H1 (cell line): ENCODE data around the gene SPOCK3. TPM values are rescaled to one million over a fixed set of nuclear protein-coding genes. Genes with fewer than 3 reads are reported as not detected.

Experiments
- CTCF ChIA-PET: fragments of 300-600 bp; sonication (Branson Sonifier 250); formaldehyde crosslinking; loops from one replicate; lab custom pipeline; 2021; ENCODE audit not compliant: partially characterized antibody; lab: Charles Lee
- POLR2A ChIA-PET: fragments of 300-600 bp; sonication (Branson Sonifier 250); formaldehyde crosslinking; loops from one replicate; lab custom pipeline; 2021; ENCODE audit warnings: inconsistent platforms; ENCODE audit not compliant: partially characterized antibody; lab: Charles Lee
- DNase-seq, 2 experiments: peaks; one replicate each; pipeline versions ENCODE4 v3.0.0 to v3.0.0-alpha.2; 2010 to 2022; ENCODE audit warnings: low spot score in 2 of 2, low read depth in 1 of 2, mixed read lengths in 1 of 2
- FAIRE-seq: peaks from 2 replicates; lab custom pipeline; 2011; peaks lifted over from hg19 to GRCh38; lab: Jason Lieb, UNC
- H2AFZ ChIP-seq: 2 replicates; pipeline ENCODE4 v1.8.1; 2012; ENCODE audit warnings: low read length, inconsistent platforms
- H2AK5ac ChIP-seq: 2 replicates; pipeline ENCODE4 v1.6.1; 2013; ENCODE audit warnings: low read depth, low read length
- H2BK120ac ChIP-seq: replicated peaks from 2 replicates; pipeline ENCODE3; 2013; ENCODE audit warnings: low read depth, low read length, inconsistent platforms
- H2BK12ac ChIP-seq: 2 replicates; pipeline ENCODE4 v1.6.1; 2013; ENCODE audit warnings: low read depth, low read length
- H2BK15ac ChIP-seq: 2 replicates; pipeline ENCODE4 v1.6.1; 2013; ENCODE audit warnings: low read length
- H2BK20ac ChIP-seq: 2 replicates; pipeline ENCODE4 v1.6.1; 2013; ENCODE audit warnings: low read length
- H2BK5ac ChIP-seq: 2 replicates; pipeline ENCODE4 v1.6.1; 2013; ENCODE audit warnings: low read depth, low read length
- H3K14ac ChIP-seq: 2 replicates; pipeline ENCODE4 v1.6.1; 2013; ENCODE audit warnings: inconsistent platforms; ENCODE audit not compliant: insufficient read length
- H3K18ac ChIP-seq: 2 replicates; pipeline ENCODE4 v1.6.1; 2013; ENCODE audit warnings: low read length; ENCODE audit errors: extremely low read depth
- H3K23ac ChIP-seq: 2 replicates; pipeline ENCODE4 v1.6.1; 2013; ENCODE audit warnings: inconsistent platforms; ENCODE audit not compliant: insufficient read length
- H3K23me2 ChIP-seq: 2 replicates; pipeline ENCODE4 v1.6.1; 2013; ENCODE audit warnings: low read depth, low read length
- H3K27ac ChIP-seq: 2 replicates; pipeline ENCODE4 v1.6.1; 2011; ENCODE audit warnings: low read depth, low read length, inconsistent platforms
- H3K27me3 ChIP-seq, 4 experiments: replicated peaks in 1 of 4; 1 replicate in 1 of 4; 2 replicates in 3 of 4; pipeline versions ENCODE4 v1.6.1 to v1.8.1; 2011 to 2013; ENCODE audit warnings: low read length in 3 of 4, mild to moderate bottlenecking in 3 of 4, inconsistent platforms in 2 of 4, mixed read lengths in 2 of 4, moderate library complexity in 1 of 4; ENCODE audit not compliant: control insufficient read depth in 3 of 4, insufficient read depth in 3 of 4; ENCODE audit errors: extremely low read depth in 1 of 4
- H3K36me3 ChIP-seq, 4 experiments: 2 replicates each; pipeline versions ENCODE4 v1.6.1 to v1.8.1; 2011 to 2013; ENCODE audit warnings: mild to moderate bottlenecking in 4 of 4, low read length in 3 of 4, moderate library complexity in 2 of 4, control low read depth in 1 of 4, inconsistent platforms in 1 of 4; ENCODE audit not compliant: insufficient read depth in 4 of 4, control insufficient read depth in 2 of 4
- H3K4ac ChIP-seq: replicated peaks from 2 replicates; pipeline ENCODE3; 2013; ENCODE audit warnings: low read length, low read depth, mixed read lengths, inconsistent platforms; ENCODE audit not compliant: insufficient read length
- H3K4me1 ChIP-seq, 4 experiments: replicated peaks in 1 of 4; 1 replicate in 1 of 4; 2 replicates in 3 of 4; pipeline versions ENCODE4 v1.6.1 to v1.8.1; 2011 to 2013; ENCODE audit warnings: low read length in 3 of 4, inconsistent platforms in 2 of 4, mixed read lengths in 1 of 4; ENCODE audit not compliant: insufficient read depth in 4 of 4, control insufficient read depth in 3 of 4
- H3K4me2 ChIP-seq, 2 experiments: 2 replicates each; pipeline versions ENCODE4 v1.6.1 to v1.8.1; 2011 to 2013; ENCODE audit warnings: low read depth in 2 of 2, low read length in 2 of 2, control low read depth in 1 of 2, inconsistent platforms in 1 of 2, mild to moderate bottlenecking in 1 of 2; ENCODE audit not compliant: insufficient read depth in 1 of 2
- H3K4me3 ChIP-seq, 4 experiments: fragments of 200-600, 300-600 bp in 1 of 4; sonication (generic), shearing (Covaris generic), sonication (Bioruptor Twin) in 1 of 4; 2 replicates each; pipeline versions ENCODE4 v1.5.1 to v1.8.1; 2011 to 2016; ENCODE audit warnings: low read length in 4 of 4, low read depth in 3 of 4, control low read depth in 2 of 4, inconsistent platforms in 2 of 4, mild to moderate bottlenecking in 2 of 4, mixed read lengths in 1 of 4, moderate library complexity in 1 of 4; ENCODE audit not compliant: insufficient read depth in 2 of 4; ENCODE audit errors: extremely low read depth in 1 of 4
- H3K56ac ChIP-seq: replicated peaks from 2 replicates; pipeline ENCODE3; 2013; ENCODE audit warnings: low read depth, mild to moderate bottlenecking, mixed read lengths, low read length, inconsistent platforms; ENCODE audit not compliant: insufficient read length
- H3K79me1 ChIP-seq: 2 replicates; pipeline ENCODE4 v1.6.1; 2013; ENCODE audit warnings: low read depth, low read length, control low read depth
- H3K79me2 ChIP-seq, 2 experiments: 2 replicates each; pipeline versions ENCODE4 v1.6.1 to v1.8.1; 2012 to 2013; ENCODE audit warnings: low read length in 2 of 2, mild to moderate bottlenecking in 2 of 2, inconsistent platforms in 1 of 2; ENCODE audit not compliant: insufficient read depth in 2 of 2, control insufficient read depth in 1 of 2
- H3K9ac ChIP-seq, 4 experiments: replicated peaks in 1 of 4; 1 replicate in 1 of 4; 2 replicates in 3 of 4; pipeline versions ENCODE4 v1.6.1 to v1.8.1; 2011 to 2013; ENCODE audit warnings: low read depth in 3 of 4, low read length in 3 of 4, control low read depth in 2 of 4, mild to moderate bottlenecking in 2 of 4, moderate library complexity in 2 of 4, inconsistent platforms in 1 of 4; ENCODE audit errors: extremely low read depth in 1 of 4
- H3K9me3 ChIP-seq, 2 experiments: 2 replicates each; pipeline versions ENCODE4 v1.6.1 to v1.8.1; 2012 to 2013; ENCODE audit warnings: mild to moderate bottlenecking in 2 of 2, moderate library complexity in 2 of 2, control low read depth in 1 of 2, inconsistent platforms in 1 of 2, low read depth in 1 of 2, low read length in 1 of 2, mixed read lengths in 1 of 2; ENCODE audit not compliant: insufficient read depth in 2 of 2
- H4K20me1 ChIP-seq, 2 experiments: replicated peaks in 1 of 2; 2 replicates each; pipeline versions ENCODE3 to v1.8.1; 2011 to 2013; ENCODE audit warnings: inconsistent platforms in 2 of 2, low read length in 2 of 2, mild to moderate bottlenecking in 1 of 2; ENCODE audit not compliant: insufficient read depth in 2 of 2, control insufficient read depth in 1 of 2
- H4K5ac ChIP-seq: 2 replicates; pipeline ENCODE4 v1.6.1; 2013; ENCODE audit warnings: low read length, low read depth, mixed read lengths, inconsistent platforms; ENCODE audit not compliant: insufficient read length
- H4K8ac ChIP-seq: 2 replicates; pipeline ENCODE4 v1.8.0; 2013; ENCODE audit warnings: mild to moderate bottlenecking, moderate library complexity, low read length, inconsistent platforms; ENCODE audit not compliant: insufficient read depth; ENCODE audit errors: extremely low read depth
- H4K91ac ChIP-seq: replicated peaks from 2 replicates; pipeline ENCODE3; 2013; ENCODE audit warnings: low read length, mixed read lengths, inconsistent platforms; ENCODE audit not compliant: insufficient read length
- CBX5 ChIP-seq: fragments of 300-800, 300-1000 bp; sonication (generic); IDR thresholded peaks from 2 replicates; pipeline ENCODE4 v1.7.1; 2016; ENCODE audit warnings: antibody characterized with exemption, low read length, low read depth
- CREB1 ChIP-seq: IDR thresholded peaks from 2 replicates; pipeline ENCODE4 v1.6.1; 2012; ENCODE audit warnings: inconsistent platforms
- EP300 ChIP-seq, 2 experiments: IDR thresholded peaks; 1 replicate in 1 of 2; 2 replicates in 1 of 2; pipeline ENCODE4 v1.6.1; 2011 to 2012; ENCODE audit warnings: low read depth in 2 of 2, low read length in 2 of 2, mild to moderate bottlenecking in 2 of 2, borderline replicate concordance in 1 of 2, inconsistent platforms in 1 of 2, moderate library complexity in 1 of 2
- HDAC6 ChIP-seq: IDR thresholded peaks from one replicate; pipeline ENCODE4 v1.7.1; 2012; ENCODE audit warnings: low read depth, mild to moderate bottlenecking, inconsistent platforms, low read length, moderate library complexity
- MAFK ChIP-seq: IDR thresholded peaks from 2 replicates; pipeline ENCODE4 v1.6.1; 2012; ENCODE audit warnings: low read depth, mild to moderate bottlenecking, improper control_type of control experiment, low read length
- RAD21 ChIP-seq, 2 experiments: IDR thresholded peaks in 1 of 2; conservative IDR thresholded peaks in 1 of 2; 2 replicates each; pipeline ENCODE4 v1.6.1; 2011; ENCODE audit warnings: low read depth in 2 of 2, low read length in 2 of 2, improper control_type of control experiment in 1 of 2, inconsistent platforms in 1 of 2, mild to moderate bottlenecking in 1 of 2, moderate library complexity in 1 of 2
- RBBP5 ChIP-seq: IDR thresholded peaks from 2 replicates; pipeline ENCODE4 v1.7.1; 2012; ENCODE audit warnings: low read depth, mild to moderate bottlenecking, inconsistent platforms, low read length, moderate library complexity, borderline replicate concordance
- SIRT6 ChIP-seq: IDR thresholded peaks from one replicate; pipeline ENCODE4 v1.7.1; 2012; ENCODE audit warnings: low read length, inconsistent platforms
- SRF ChIP-seq: IDR thresholded peaks from 2 replicates; pipeline ENCODE4 v1.6.1; 2011; ENCODE audit warnings: mild to moderate bottlenecking, low read depth, low read length, moderate library complexity
- TAF7 ChIP-seq: optimal IDR thresholded peaks from 2 replicates; pipeline ENCODE3; 2011; ENCODE audit warnings: low read depth, mild to moderate bottlenecking, inconsistent platforms, low read length, moderate library complexity, borderline replicate concordance
- WGBS, 2 experiments: shearing (Covaris generic) in 1 of 2; methylation state at CpG; one replicate each; pipeline versions ENCODE4 v1.1.6 to v1.1.7; 2013 to 2015; ENCODE audit warnings: low lambda C conversion rate in 2 of 2, mixed read lengths in 2 of 2, inconsistent platforms in 1 of 2, low coverage in 1 of 2, missing lambda C conversion rate in 1 of 2; ENCODE audit not compliant: insufficient replicate concordance in 2 of 2, insufficient coverage in 1 of 2, insufficient read length in 1 of 2; ENCODE audit errors: extremely low coverage in 1 of 2, missing lambda C conversion rate in 1 of 2; 5-methylcytosine and 5-hydroxymethylcytosine counted together
- polyA plus RNA-seq, 7 experiments: library from polyadenylated mRNA; depleted of rRNA in 3 of 7; stranded (reverse) in 5 of 7; unstranded in 2 of 7; fragments of >200 nt in 5 of 7; fragments of 200-250 nt in 2 of 7; gene quantifications; 1 replicate in 5 of 7; 2 replicates in 1 of 7; 4 replicates in 1 of 7; pipeline versions ENCODE4 v1.2.1 to v1.2.3, GENCODE V29; 2011 to 2013; ENCODE audit warnings: missing spikeins in 2 of 7, mixed read lengths in 2 of 7
- total RNA-seq: library from RNA; stranded (reverse); fragmentation: NEBNext Ultra II Directional; extraction: Animal tissue kit (Norgen Biotek cat#: 25700); gene quantifications from 2 replicates; pipeline ENCODE4 v1.2.1, GENCODE V29; 2021
- TF ChIP-seq, protein P1 (sequence below), 3 experiments: IDR thresholded peaks; 1 replicate in 2 of 3; 2 replicates in 1 of 3; pipeline versions ENCODE4 v1.5.1 to v1.6.1; 2011; ENCODE audit warnings: low read length in 3 of 3, mild to moderate bottlenecking in 3 of 3, inconsistent platforms in 2 of 3, low read depth in 1 of 3, moderate library complexity in 1 of 3; ENCODE audit not compliant: insufficient read depth in 1 of 3; ENCODE audit errors: control extremely low read depth in 1 of 3

The SPOCK3 gene
- total and polyA plus RNA-seq, 2 of the 8 experiments (the other 6 are each of a cell fraction or from before 2014, with no cell fraction given): 0.14 to 0.60 TPM

- 86% methylated on average over 1 of the region's 1 CpG; no CpG with 5 or more reads in 1 of the 2 experiments for WGBS, 2 experiments
- H2AK5ac ChIP-seq: no peak overlapping the region
- ChIA-PET CTCF (no interaction called here), POLR2A (no interaction called here)
- H3K27me3 ChIP-seq: no peaks in the 10 kb centered on the region
- no peak overlapping the region for H3K27ac ChIP-seq
- H4K8ac ChIP-seq: no peak overlapping the region
- no peaks in the 10 kb centered on the region for H4K20me1 ChIP-seq
- H3K4me2 ChIP-seq: no peak overlapping the region
- no peaks in the 10 kb centered on the region for H3K36me3 ChIP-seq
- no peaks in the 10 kb centered on the region for H3K23me2 ChIP-seq
- no peak overlapping the region for H4K91ac ChIP-seq
- no peak overlapping the region for H3K9ac ChIP-seq
- H3K14ac ChIP-seq: no peak overlapping the region
- H3K4me3 ChIP-seq: no peak overlapping the region
- no peak overlapping the region for H4K5ac ChIP-seq
- H3K9me3 ChIP-seq: no peaks in the 10 kb centered on the region; a peak in 1 of 4 replicates
- H2BK15ac ChIP-seq: no peak overlapping the region
- no peak overlapping the region for H2AFZ ChIP-seq
- no peak overlapping the region for H3K4ac ChIP-seq
- H3K56ac ChIP-seq: no peak overlapping the region
- FAIRE-seq (no peak), DNase-seq (no peak)
- H2BK20ac ChIP-seq: no peak overlapping the region
- no peaks in the 10 kb centered on the region for H3K79me2 ChIP-seq
- no peak overlapping the region for H2BK120ac ChIP-seq
- H2BK5ac ChIP-seq: no peak overlapping the region
- no peak overlapping the region for H3K18ac ChIP-seq
- no peaks in the 10 kb centered on the region for H3K4me1 ChIP-seq
- H3K23ac ChIP-seq: no peak overlapping the region
- no peak overlapping the region for H2BK12ac ChIP-seq
- no peaks in the 10 kb centered on the region for H3K79me1 ChIP-seq
- TF ChIP-seq, protein P1, sequence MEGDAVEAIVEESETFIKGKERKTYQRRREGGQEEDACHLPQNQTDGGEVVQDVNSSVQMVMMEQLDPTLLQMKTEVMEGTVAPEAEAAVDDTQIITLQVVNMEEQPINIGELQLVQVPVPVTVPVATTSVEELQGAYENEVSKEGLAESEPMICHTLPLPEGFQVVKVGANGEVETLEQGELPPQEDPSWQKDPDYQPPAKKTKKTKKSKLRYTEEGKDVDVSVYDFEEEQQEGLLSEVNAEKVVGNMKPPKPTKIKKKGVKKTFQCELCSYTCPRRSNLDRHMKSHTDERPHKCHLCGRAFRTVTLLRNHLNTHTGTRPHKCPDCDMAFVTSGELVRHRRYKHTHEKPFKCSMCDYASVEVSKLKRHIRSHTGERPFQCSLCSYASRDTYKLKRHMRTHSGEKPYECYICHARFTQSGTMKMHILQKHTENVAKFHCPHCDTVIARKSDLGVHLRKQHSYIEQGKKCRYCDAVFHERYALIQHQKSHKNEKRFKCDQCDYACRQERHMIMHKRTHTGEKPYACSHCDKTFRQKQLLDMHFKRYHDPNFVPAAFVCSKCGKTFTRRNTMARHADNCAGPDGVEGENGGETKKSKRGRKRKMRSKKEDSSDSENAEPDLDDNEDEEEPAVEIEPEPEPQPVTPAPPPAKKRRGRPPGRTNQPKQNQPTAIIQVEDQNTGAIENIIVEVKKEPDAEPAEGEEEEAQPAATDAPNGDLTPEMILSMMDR (IDR thresholded peaks at IDR 0.05; ENCODE audit: control extremely low read depth in 1 of 3, insufficient read depth in 1 of 3, low read depth in 1 of 3, low read length in 3 of 3): no peak
- TF ChIP-seq MAFK (no peak), EP300 (IDR thresholded peaks at IDR 0.05; ENCODE audit: borderline replicate concordance in 1 of 2, low read depth in 2 of 2, low read length in 2 of 2) (no peak), CBX5 (no peak), SIRT6 (no peak), SRF (no peak), HDAC6 (no peak), RBBP5 (no peak), TAF7 (no peak), CREB1 (no peak), RAD21 (IDR thresholded peaks at IDR 0.05 in 1 of 2, conservative IDR thresholded peaks at IDR 0.05 in 1 of 2; ENCODE audit: low read depth in 2 of 2, low read length in 2 of 2) (no peak)
Measured at GRCh38 chr4:166987026-166987425, 247.3 kb downstream of the SPOCK3 start.
